ENCODE data around the gene ADRM1.

- TF ChIP-seq CTCF (conservative IDR thresholded peaks at IDR 0.05; ENCODE audit: low read depth, low read length) (no peak), POLR2A (IDR thresholded peaks at IDR 0.05; ENCODE audit: low read depth, low read length) (no peak), FOS (IDR thresholded peaks at IDR 0.05; ENCODE audit: low read depth, low read length) (no peak), MAFK (IDR thresholded peaks at IDR 0.05; ENCODE audit: low read depth, low read length) (no peak), RCOR1 (IDR thresholded peaks at IDR 0.05; ENCODE audit: insufficient replicate concordance, low read length) (no peak), SMC3 (IDR thresholded peaks at IDR 0.05; ENCODE audit: low read depth, low read length) (no peak), USF2 (IDR thresholded peaks at IDR 0.05; ENCODE audit: low read depth, low read length) (no peak), BHLHE40 (IDR thresholded peaks at IDR 0.05; ENCODE audit: low read depth, low read length) (no peak), RFX5 (IDR thresholded peaks at IDR 0.05; ENCODE audit: low read depth, low read length) (no peak), RAD21 (IDR thresholded peaks at IDR 0.05; ENCODE audit: low read length) (no peak)
Observed at GRCh38 chr20:62287759-62288534, 14.8 kb upstream of the ADRM1 start.
